HG02798 (cell line): ENCODE data around the gene SLC37A1.

ENCODE experiments used
- ATAC-seq: cut with Tn5 transposase; IDR thresholded peaks from one replicate; pipeline ENCODE4 v1.9.1; 2021; ENCODE audit warnings: mild to moderate bottlenecking; ENCODE audit not compliant: unreplicated experiment, poor library complexity

Gene SLC37A1

GRCh38 chr21:42524341-42525028 is 10.8 kb downstream of the SLC37A1 start:
- peak; percentile 80 for ATAC-seq

- peak; percentile 30 for ATAC-seq
Measured at GRCh38 chr21:42525029-42525581, 11.5 kb downstream of the SLC37A1 start.

GRCh38 chr21:42525676-42526378 is 12.2 kb downstream of the SLC37A1 start:
- no peak for ATAC-seq

- ATAC-seq, result no peak
Measured at GRCh38 chr21:42526379-42526727, 12.7 kb downstream of the SLC37A1 start.

GRCh38 chr21:42527127-42527488 is 13.5 kb downstream of the SLC37A1 start:
- ATAC-seq, result no peak

GRCh38 chr21:42527489-42528158 is 14.0 kb downstream of the SLC37A1 start:
- peak; percentile 33 for ATAC-seq

- ATAC-seq, result no peak
Measured at GRCh38 chr21:42530167-42530518, 16.5 kb downstream of the SLC37A1 start.

- no peak for ATAC-seq
Measured at GRCh38 chr21:42531771-42532170, 18.1 kb downstream of the SLC37A1 start.

- no peak for ATAC-seq
Measured at GRCh38 chr21:42532466-42533181, 19.0 kb downstream of the SLC37A1 start.

- ATAC-seq, result no peak
Measured at GRCh38 chr21:42533306-42533962, 19.8 kb downstream of the SLC37A1 start.

GRCh38 chr21:42533963-42534355 is 20.3 kb downstream of the SLC37A1 start:
- no peak for ATAC-seq

GRCh38 chr21:42534421-42535378 is 21.0 kb downstream of the SLC37A1 start:
- peak; percentile 57 for ATAC-seq

GRCh38 chr21:42535602-42536171 is 22.0 kb downstream of the SLC37A1 start:
- peak; percentile 51 for ATAC-seq

- ATAC-seq, result no peak
Measured at GRCh38 chr21:42536601-42537000, 22.9 kb downstream of the SLC37A1 start.

- ATAC-seq, result no peak
Measured at GRCh38 chr21:42537106-42537742, 23.6 kb downstream of the SLC37A1 start.

- ATAC-seq, result no peak
Measured at GRCh38 chr21:42538479-42539275, 25.0 kb downstream of the SLC37A1 start.

- no peak for ATAC-seq
Measured at GRCh38 chr21:42539342-42539741, 25.7 kb downstream of the SLC37A1 start.
